ENCODE measurements around the gene ALK. TPM values are rescaled to one million over a fixed set of nuclear protein-coding genes. Genes with fewer than 3 reads are reported as not detected.

The ALK gene
- total and polyA plus RNA-seq, 2 donors (not counting 1 experiment from before 2014, with no cell fraction given) = under 0.01 to 0.02 TPM

GRCh38 chr2:29143657-29144056 lies 777.7 kb downstream of the ALK start:
- H3K4me2 ChIP-seq (ENCODE audit: extremely low read depth, insufficient read depth, low read length) = no peak overlapping the region
- H3K4me1 ChIP-seq (ENCODE audit: control insufficient read depth, extremely low read depth, insufficient read depth, low read length) = no peaks in the 10 kb centered on the region
- no peaks in the 10 kb centered on the region for H3K79me2 ChIP-seq (ENCODE audit: control insufficient read depth, insufficient read depth, low read length)
- H3K9me3 ChIP-seq (ENCODE audit: control insufficient read depth, insufficient read depth, low read depth, low read length) = no peaks in the 10 kb centered on the region
- TF ChIP-seq EZH2 (IDR thresholded peaks at IDR 0.05; ENCODE audit: low read length, missing control alignments) (no peak), CTCF (conservative IDR thresholded peaks at IDR 0.05 in 1 of 2, IDR thresholded peaks at IDR 0.05 in 1 of 2; ENCODE audit: low read depth in 1 of 2, low read length in 2 of 2) (no peak)
- no peak overlapping the region for H3K4me3 ChIP-seq (replicated peaks in 1 of 4; ENCODE audit: control extremely low read depth in 1 of 4, insufficient read depth in 1 of 4, low read depth in 3 of 4, low read length in 4 of 4)
- no peaks in the 10 kb centered on the region for H4K20me1 ChIP-seq (ENCODE audit: control insufficient read depth, extremely low read depth, insufficient read depth, low read length)
- H3K36me3 ChIP-seq (ENCODE audit: control insufficient read depth, insufficient read depth, low read length) = peaks cover 4% of the 10 kb centered on the region
- no peak overlapping the region for H3K27ac ChIP-seq (ENCODE audit: insufficient read depth, low read length)
- H2AFZ ChIP-seq (ENCODE audit: low read length) = no peak overlapping the region
- DNase-seq (ENCODE audit: low read depth in 2 of 2) = no peak
- no peaks in the 10 kb centered on the region for H3K27me3 ChIP-seq (ENCODE audit: control insufficient read depth, insufficient read depth, low read length)
- H3K9ac ChIP-seq (ENCODE audit: insufficient read depth, low read length) = no peak overlapping the region

Other genes starting within 250 kb of the ALK start
- 97.1 and 159 TPM in 2 replicates for gene YPEL5, start 225.4 kb upstream of the ALK start, total RNA-seq
- 62.6 and 94.7 TPM in 2 replicates for gene YPEL5, start 225.4 kb upstream of the ALK start, polyA plus RNA-seq